Fibroblast of lung (primary cell): ENCODE results near the gene CYB561D2.

Experiments used
- CTCF ChIP-seq, 2 donors: IDR thresholded peaks in 1 of 2; conservative IDR thresholded peaks in 1 of 2; 1 replicate in 1 of 2; 2 replicates in 1 of 2; pipeline ENCODE4 v1.5.1; 2011 to 2012; ENCODE audit warnings: low read length in 2 of 2, control low read depth in 1 of 2, inconsistent platforms in 1 of 2, low read depth in 1 of 2, mild to moderate bottlenecking in 1 of 2
- EZH2 ChIP-seq: IDR thresholded peaks from 2 replicates; pipeline ENCODE4 v1.5.1; 2012; ENCODE audit warnings: low read length, control low read depth, mild to moderate bottlenecking; ENCODE audit errors: missing control alignments

- TF ChIP-seq CTCF (conservative IDR thresholded peaks at IDR 0.05 in 1 of 2, IDR thresholded peaks at IDR 0.05 in 1 of 2; ENCODE audit: low read depth in 1 of 2, low read length in 2 of 2) (no peak), EZH2 (no peak)
These were observed 492 bp upstream of the CYB561D2 start for GRCh38 chr3:50350213-50350526.
